ENCODE measurements around the gene SEMA6A.
A peak's percentile ranks its signal among the peaks of the same experiment; 100 is the strongest.

Gene SEMA6A

GRCh38 chr5:116574367-116575325, at the start of gene SEMA6A:
Gene SEMA6A (minus strand): TSS chr5:116574823. CDS start chr5:116504944, 69,879 bp downstream.
- peak; percentile 88 for DNase-seq (ENCODE audit: low spot score)

GRCh38 chr5:116622375-116623050, 47.9 kb upstream of the SEMA6A start:
- DNase-seq (ENCODE audit: low spot score): no peak

- no peak for DNase-seq (ENCODE audit: low spot score)
These were observed 47.0 kb upstream of the SEMA6A start for GRCh38 chr5:116621599-116621998.

- DNase-seq (ENCODE audit: low spot score): no peak
These were observed 42.3 kb upstream of the SEMA6A start for GRCh38 chr5:116616876-116617275.

- DNase-seq (ENCODE audit: low spot score): peak; percentile 16
These were observed 39.9 kb upstream of the SEMA6A start for GRCh38 chr5:116614603-116614920.

GRCh38 chr5:116613445-116613844, 38.8 kb upstream of the SEMA6A start:
- DNase-seq (ENCODE audit: low spot score): peak; percentile 4

- no peak for DNase-seq (ENCODE audit: low spot score)
These were observed 37.8 kb upstream of the SEMA6A start for GRCh38 chr5:116612431-116612830.

- DNase-seq (ENCODE audit: low spot score): no peak
These were observed 30.9 kb upstream of the SEMA6A start for GRCh38 chr5:116605310-116606070.

GRCh38 chr5:116604805-116605204, 30.2 kb upstream of the SEMA6A start:
- no peak for DNase-seq (ENCODE audit: low spot score)

- no peak for DNase-seq (ENCODE audit: low spot score)
These were observed 26.3 kb upstream of the SEMA6A start for GRCh38 chr5:116600876-116601275.

GRCh38 chr5:116598911-116599310, 24.3 kb upstream of the SEMA6A start:
- DNase-seq (ENCODE audit: low spot score): no peak

GRCh38 chr5:116595498-116595897, 20.9 kb upstream of the SEMA6A start:
- no peak for DNase-seq (ENCODE audit: low spot score)

GRCh38 chr5:116593340-116593739, 18.7 kb upstream of the SEMA6A start:
- no peak for DNase-seq (ENCODE audit: low spot score)

GRCh38 chr5:116585227-116585626, 10.6 kb upstream of the SEMA6A start:
- no peak for DNase-seq (ENCODE audit: low spot score)

GRCh38 chr5:116583862-116584222, 9.2 kb upstream of the SEMA6A start:
- DNase-seq (ENCODE audit: low spot score): no peak

- DNase-seq (ENCODE audit: low spot score): peak; percentile 28
These were observed 8.7 kb upstream of the SEMA6A start for GRCh38 chr5:116583085-116583861.

- DNase-seq (ENCODE audit: low spot score): no peak
These were observed 7.3 kb upstream of the SEMA6A start for GRCh38 chr5:116581910-116582309.

GRCh38 chr5:116579144-116579543, 4.5 kb upstream of the SEMA6A start:
- no peak for DNase-seq (ENCODE audit: low spot score)

- no peak for DNase-seq (ENCODE audit: low spot score)
These were observed 4.1 kb upstream of the SEMA6A start for GRCh38 chr5:116578676-116579075.

- DNase-seq (ENCODE audit: low spot score): no peak
These were observed 2.6 kb upstream of the SEMA6A start for GRCh38 chr5:116577064-116577788.

- peak; percentile 78 for DNase-seq (ENCODE audit: low spot score)
These were observed 1.6 kb upstream of the SEMA6A start for GRCh38 chr5:116576053-116576713.
